OCI-LY1 (cell line): ENCODE data around the gene RELA.

Source experiments
- H2AFZ ChIP-seq: fragments of 200-600 bp; sonication (generic), shearing (Covaris generic); 2 replicates; pipeline ENCODE4 v1.6.0; 2014; ENCODE audit warnings: antibody characterized with exemption, mild to moderate bottlenecking, low read length
- H3F3A ChIP-seq: fragments of 200-600 bp; sonication (generic), shearing (Covaris generic); 2 replicates; pipeline ENCODE4 v1.6.0; 2014; ENCODE audit warnings: mild to moderate bottlenecking, antibody characterized with exemption, low read length, moderate library complexity; ENCODE audit not compliant: insufficient read depth
- H3K27ac ChIP-seq: fragments of 200-600 bp; sonication (generic); 2 replicates; pipeline ENCODE4 v1.5.1; 2014; ENCODE audit warnings: low read length, mixed run types, mild to moderate bottlenecking, low read depth; ENCODE audit not compliant: poor library complexity, severe bottlenecking
- H3K27me3 ChIP-seq: fragments of 200-600 bp; sonication (generic); 2 replicates; pipeline ENCODE4 v1.6.0; 2014; ENCODE audit warnings: antibody characterized with exemption, mild to moderate bottlenecking, low read length, moderate library complexity; ENCODE audit not compliant: insufficient read depth
- H3K36me3 ChIP-seq: fragments of 200-600 bp; sonication (generic); 2 replicates; pipeline ENCODE4 v1.6.1; 2014; ENCODE audit warnings: mild to moderate bottlenecking, antibody characterized with exemption, low read length, moderate library complexity, mixed read lengths; ENCODE audit not compliant: insufficient read depth
- H3K4me1 ChIP-seq: fragments of 200-600 bp; sonication (generic); 2 replicates; pipeline ENCODE4 v1.5.1; 2014; ENCODE audit warnings: mild to moderate bottlenecking, low read length, moderate library complexity; ENCODE audit not compliant: insufficient read depth, severe bottlenecking
- H3K4me2 ChIP-seq: fragments of 200-600 bp; sonication (generic), shearing (Covaris generic); 2 replicates; pipeline ENCODE4 v1.6.1; 2014; ENCODE audit warnings: low read length
- H3K4me3 ChIP-seq: fragments of 200-600 bp; sonication (generic); 2 replicates; pipeline ENCODE4 v1.5.1; 2014; ENCODE audit warnings: low read length, low read depth, mild to moderate bottlenecking, mixed read lengths; ENCODE audit not compliant: poor library complexity, severe bottlenecking
- H3K79me2 ChIP-seq: fragments of 200-600 bp; shearing (Covaris generic); 2 replicates; pipeline ENCODE4 v1.6.1; 2016; ENCODE audit warnings: mixed run types, low read length, mixed read lengths; ENCODE audit not compliant: insufficient read depth
- H3K9ac ChIP-seq: fragments of 200-600 bp; sonication (generic), shearing (Covaris generic); 2 replicates; pipeline ENCODE4 v1.6.1; 2014; ENCODE audit warnings: mild to moderate bottlenecking, low read length, mixed read lengths
- H3K9me2 ChIP-seq: fragments of 200-600 bp; sonication (generic), shearing (Covaris generic); 2 replicates; pipeline ENCODE4 v1.6.1; 2014; ENCODE audit warnings: low read depth, mild to moderate bottlenecking, low read length, mixed read lengths
- H3K9me3 ChIP-seq: fragments of 200-600 bp; shearing (Covaris generic); 2 replicates; pipeline ENCODE4 v1.6.1; 2014; ENCODE audit warnings: low read length, mixed read lengths
- H4K20me1 ChIP-seq: fragments of 200-600 bp; sonication (generic), shearing (Covaris generic); 2 replicates; pipeline ENCODE4 v1.6.0; 2016; ENCODE audit warnings: mild to moderate bottlenecking, low read length; ENCODE audit not compliant: insufficient read depth
- CTCF ChIP-seq: fragments of 200-600 bp; sonication (generic), shearing (Covaris generic); IDR thresholded peaks from 2 replicates; pipeline ENCODE4 v1.5.1; 2017; ENCODE audit warnings: mild to moderate bottlenecking, antibody characterized with exemption, low read length, moderate library complexity, mixed read lengths
- EZH2 ChIP-seq: fragments of 200-600 bp; sonication (generic), shearing (Covaris generic); IDR thresholded peaks from 2 replicates; pipeline ENCODE4 v1.8.0; 2017; ENCODE audit warnings: borderline replicate concordance, mixed run types, mild to moderate bottlenecking, antibody characterized with exemption, low read length, moderate library complexity, mixed read lengths

The RELA gene

GRCh38 chr11:65637794-65638419 lies 24.8 kb downstream of the RELA start, which contains the start of gene SIPA1:
SIPA1 (plus strand) TSS chr11:65638101; CDS start chr11:65640922, 2,821 bp downstream.
- Histone ChIP-seq H3K4me1 (peaks cover 37% of the 10 kb centered on the region), H4K20me1 (no peaks in the 10 kb centered on the region), H3K9ac (peak within 1 kb of the TSS; percentile 95), H3K79me2 (no peaks in the 10 kb centered on the region), H3K36me3 (peaks cover 49% of the 10 kb centered on the region), H3F3A (no peaks in the 10 kb centered on the region), H3K27me3 (no peaks in the 10 kb centered on the region), H3K9me3 (no peaks in the 10 kb centered on the region), H2AFZ (no peak within 1 kb of the TSS), H3K4me2 (peak within 1 kb of the TSS; percentile 93), H3K4me3 (peak within 1 kb of the TSS; percentile 88), H3K27ac (peak within 1 kb of the TSS; percentile 97), H3K9me2 (no peaks in the 10 kb centered on the region)
- peak; percentile 15; the same call in 1 of the 2 replicates for TF ChIP-seq CTCF
- TF ChIP-seq EZH2 = no peak

GRCh38 chr11:65637032-65637557 lies 25.6 kb downstream of the RELA start:
- H3K4me2 ChIP-seq = no peak overlapping the region
- no peak overlapping the region for H2AFZ ChIP-seq
- TF ChIP-seq EZH2 = no peak
- no peak for TF ChIP-seq CTCF
- H3K4me1 ChIP-seq = peaks cover 37% of the 10 kb centered on the region
- H3F3A ChIP-seq = no peaks in the 10 kb centered on the region
- H4K20me1 ChIP-seq = no peaks in the 10 kb centered on the region
- no peaks in the 10 kb centered on the region for H3K9me3 ChIP-seq
- H3K4me3 ChIP-seq = no peak overlapping the region
- peak overlapping the region; percentile 73 for H3K27ac ChIP-seq
- no peaks in the 10 kb centered on the region for H3K9me2 ChIP-seq
- peaks cover 44% of the 10 kb centered on the region for H3K36me3 ChIP-seq
- no peaks in the 10 kb centered on the region for H3K79me2 ChIP-seq
- H3K9ac ChIP-seq = no peak overlapping the region; the same call in 1 of the 2 replicates
- H3K27me3 ChIP-seq = no peaks in the 10 kb centered on the region

- Histone ChIP-seq H3K9me2 (no peaks in the 10 kb centered on the region), H3K9me3 (no peaks in the 10 kb centered on the region), H4K20me1 (no peaks in the 10 kb centered on the region), H3K36me3 (peaks cover 45% of the 10 kb centered on the region), H3K79me2 (no peaks in the 10 kb centered on the region), H2AFZ (no peak overlapping the region), H3K27me3 (no peaks in the 10 kb centered on the region), H3K4me1 (peaks cover 33% of the 10 kb centered on the region), H3K4me3 (no peak overlapping the region), H3F3A (no peaks in the 10 kb centered on the region), H3K9ac (no peak overlapping the region), H3K4me2 (no peak overlapping the region), H3K27ac (no peak overlapping the region)
- TF ChIP-seq CTCF = no peak
- TF ChIP-seq EZH2 = no peak
These were observed 26.3 kb downstream of the RELA start for GRCh38 chr11:65636108-65637031.
